Natural killer cell (primary cell): ENCODE measurements around the gene RNF121. TPM values are rescaled to one million over a fixed set of nuclear protein-coding genes. Genes with fewer than 3 reads are reported as not detected.
"Not testable (repeated sequence)": the region's sequence is repeated elsewhere in the genome, so short reads cannot be mapped to it uniquely, and the experiment has no call there.

ENCODE experiments used
- ATAC-seq, 3 donors: fragments of 150-1000 bp in 2 of 3; fragments of 200-7000 bp in 1 of 3; cut with Tn5 transposase; 1 replicate in 1 of 3; 2 replicates in 2 of 3; pipeline ENCODE4 v1.10.0; 2021; ENCODE audit warnings: mild to moderate bottlenecking in 2 of 3, moderate library complexity in 2 of 3
- DNase-seq, 2 donors: peaks; one replicate each; pipeline versions ENCODE4 v3.0.0 to v3.0.0-alpha.2; 2013 to 2021; ENCODE audit warnings: mixed read lengths in 1 of 2
- H3K27ac ChIP-seq: one replicate; pipeline ENCODE4 v1.5.1; 2013; ENCODE audit warnings: mild to moderate bottlenecking, low read length
- H3K27me3 ChIP-seq: one replicate; pipeline ENCODE4 v1.6.1; 2013; ENCODE audit warnings: low read length; ENCODE audit not compliant: control insufficient read depth, insufficient read depth
- H3K36me3 ChIP-seq: one replicate; pipeline ENCODE4 v1.6.1; 2013; ENCODE audit warnings: low read length; ENCODE audit not compliant: control insufficient read depth, insufficient read depth
- H3K4me1 ChIP-seq: one replicate; pipeline ENCODE4 v1.6.1; 2013; ENCODE audit warnings: low read length; ENCODE audit not compliant: control insufficient read depth, insufficient read depth
- H3K4me3 ChIP-seq: one replicate; pipeline ENCODE4 v1.5.1; 2013; ENCODE audit warnings: low read length
- H3K9me3 ChIP-seq: one replicate; pipeline ENCODE4 v1.6.1; 2013; ENCODE audit warnings: low read length; ENCODE audit not compliant: control insufficient read depth, insufficient read depth
- H3K27ac Mint-ChIP-seq, 2 donors: one replicate each; pipeline ENCODE4 v1.8.0; 2022; ENCODE audit warnings: mild to moderate bottlenecking in 2 of 2, mixed read lengths in 2 of 2, moderate library complexity in 1 of 2
- H3K27me3 Mint-ChIP-seq, 2 donors: one replicate each; pipeline ENCODE4 v1.8.0; 2022; ENCODE audit warnings: low read depth in 2 of 2, mixed read lengths in 2 of 2
- H3K36me3 Mint-ChIP-seq: one replicate; pipeline ENCODE4 v1.8.0; 2022; ENCODE audit warnings: mixed read lengths
- H3K4me1 Mint-ChIP-seq, 2 donors: one replicate each; pipeline ENCODE4 v1.8.0; 2022; ENCODE audit warnings: mixed read lengths in 2 of 2
- H3K4me3 Mint-ChIP-seq: one replicate; pipeline ENCODE4 v1.8.0; 2022; ENCODE audit warnings: mild to moderate bottlenecking, moderate library complexity, mixed read lengths
- H3K9me3 Mint-ChIP-seq, 2 donors: one replicate each; pipeline ENCODE4 v1.8.0; 2022; ENCODE audit warnings: mixed read lengths in 2 of 2
- WGBS: methylation state at CpG from one replicate; pipeline ENCODE4 v1.1.7; 2013; ENCODE audit warnings: missing lambda C conversion rate; ENCODE audit not compliant: insufficient coverage; 5-methylcytosine and 5-hydroxymethylcytosine counted together
- intact Hi-C: fragments of 100-400 bp; cut with micrococcal nuclease; formaldehyde crosslinking; loops from one replicate; pipeline ENCODE4 v1.14.2; 2022
- total RNA-seq, 4 donors: library from RNA; stranded (reverse); fragments of 120-200 nt in 1 of 4; gene quantifications; one replicate each; pipeline versions ENCODE4 v1.2.3 to v1.2.4, GENCODE V29; 2013 to 2022
- TF ChIP-seq, protein P1 (sequence below): fragments of 200-600 bp; IDR thresholded peaks from one replicate; pipeline ENCODE4 v1.8.0; 2022; ENCODE audit warnings: antibody characterized with exemption

RNF121 gene
- total RNA-seq, 3 donors from 2014 or later (not counting 1 experiment from before 2014, with no cell fraction given), result 22.7 to 28.2 (median 22.9) TPM

DNA sequence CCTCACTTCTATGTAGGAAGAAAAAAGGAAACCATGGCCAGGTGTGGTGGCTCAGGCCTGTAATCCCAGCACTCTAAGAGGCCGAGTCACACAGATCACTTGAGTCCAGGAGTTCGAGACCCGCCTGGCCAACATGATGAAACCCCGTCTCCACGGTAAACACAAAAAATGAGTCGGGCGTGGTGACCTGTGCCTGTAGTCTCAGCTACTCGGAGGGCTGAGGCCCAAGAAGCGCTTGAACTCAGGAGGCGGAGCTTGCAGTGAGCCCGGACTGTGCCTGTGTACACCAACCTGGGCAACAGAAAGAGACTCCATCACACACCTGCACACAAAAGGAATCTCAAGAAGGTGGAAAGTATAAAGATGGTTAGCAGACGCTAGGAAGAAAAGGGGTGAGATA, 32.9 kb upstream of the RNF121 start:
- Mint-ChIP-seq H3K27ac (no peak overlapping the region), H3K4me1 (no peaks in the 10 kb centered on the region), H3K9me3 (peaks cover 0 to 9% of the 10 kb centered on the region in 2 donors), H3K36me3 (no peaks in the 10 kb centered on the region), H3K4me3 (no peak overlapping the region), H3K27me3 (no peaks in the 10 kb centered on the region)
- Histone ChIP-seq H3K27ac (no peak overlapping the region), H3K9me3 (no peaks in the 10 kb centered on the region), H3K4me3 (no peak overlapping the region), H3K36me3 (no peaks in the 10 kb centered on the region), H3K27me3 (no peaks in the 10 kb centered on the region), H3K4me1 (no peaks in the 10 kb centered on the region)
- intact Hi-C loops, result no loop called here
- ATAC-seq, result no peak
- TF ChIP-seq, protein P1, sequence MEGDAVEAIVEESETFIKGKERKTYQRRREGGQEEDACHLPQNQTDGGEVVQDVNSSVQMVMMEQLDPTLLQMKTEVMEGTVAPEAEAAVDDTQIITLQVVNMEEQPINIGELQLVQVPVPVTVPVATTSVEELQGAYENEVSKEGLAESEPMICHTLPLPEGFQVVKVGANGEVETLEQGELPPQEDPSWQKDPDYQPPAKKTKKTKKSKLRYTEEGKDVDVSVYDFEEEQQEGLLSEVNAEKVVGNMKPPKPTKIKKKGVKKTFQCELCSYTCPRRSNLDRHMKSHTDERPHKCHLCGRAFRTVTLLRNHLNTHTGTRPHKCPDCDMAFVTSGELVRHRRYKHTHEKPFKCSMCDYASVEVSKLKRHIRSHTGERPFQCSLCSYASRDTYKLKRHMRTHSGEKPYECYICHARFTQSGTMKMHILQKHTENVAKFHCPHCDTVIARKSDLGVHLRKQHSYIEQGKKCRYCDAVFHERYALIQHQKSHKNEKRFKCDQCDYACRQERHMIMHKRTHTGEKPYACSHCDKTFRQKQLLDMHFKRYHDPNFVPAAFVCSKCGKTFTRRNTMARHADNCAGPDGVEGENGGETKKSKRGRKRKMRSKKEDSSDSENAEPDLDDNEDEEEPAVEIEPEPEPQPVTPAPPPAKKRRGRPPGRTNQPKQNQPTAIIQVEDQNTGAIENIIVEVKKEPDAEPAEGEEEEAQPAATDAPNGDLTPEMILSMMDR, result no peak
- 97% methylated on average over 11 of the region's 12 CpGs for whole genome bisulfite sequencing
- no peak for DNase-seq

DNA sequence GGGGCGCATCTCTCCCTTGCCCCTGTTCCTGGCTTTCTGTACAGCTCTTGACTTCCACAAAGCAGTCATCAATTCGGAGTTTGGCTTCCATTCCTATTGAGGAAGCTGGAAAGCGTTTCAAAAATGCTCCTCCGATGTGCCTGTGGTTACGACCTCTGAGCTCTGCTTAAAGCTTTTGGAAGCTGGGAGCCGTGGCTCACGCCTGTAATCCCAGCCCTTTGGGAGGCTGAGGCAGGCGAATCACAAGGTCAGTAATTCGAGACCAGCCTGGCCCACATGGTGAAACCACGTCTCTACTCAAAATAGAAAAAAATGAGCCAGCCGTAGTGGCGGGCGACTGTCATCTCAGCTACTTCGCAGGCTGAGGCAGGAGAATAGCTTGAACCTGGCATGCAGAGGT, 27.7 kb upstream of the RNF121 start:
- ATAC-seq, H3K27ac Mint-ChIP-seq, H3K27ac ChIP-seq, H3K27me3 Mint-ChIP-seq, DNase-seq, H3K9me3 Mint-ChIP-seq, H3K4me1 ChIP-seq, H3K36me3 Mint-ChIP-seq, H3K36me3 ChIP-seq, H3K27me3 ChIP-seq, intact Hi-C loops, H3K4me3 Mint-ChIP-seq, H3K9me3 ChIP-seq, H3K4me3 ChIP-seq, H3K4me1 Mint-ChIP-seq: not testable (repeated sequence)
- WGBS, result 96% methylated on average over 14 of the region's 14 CpGs

DNA sequence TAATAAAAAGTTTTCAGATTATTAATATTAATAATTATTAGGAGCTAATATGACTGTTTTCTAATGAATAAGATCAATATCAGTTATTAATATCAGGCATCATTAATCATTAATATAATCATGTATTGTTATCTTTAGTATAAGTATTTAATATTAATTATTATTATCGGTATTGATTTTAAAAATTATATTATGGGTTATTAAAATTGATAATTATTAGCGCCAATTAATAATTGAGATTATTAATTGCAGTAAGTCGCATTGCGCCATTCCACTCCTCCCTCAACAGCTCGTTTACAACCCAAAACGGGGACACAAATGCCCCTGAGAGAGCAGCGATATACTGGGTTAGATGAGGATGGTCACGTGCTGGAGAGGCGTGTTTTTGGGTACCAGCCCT, 20.6 kb upstream of the RNF121 start:
- H3K9me3 ChIP-seq, result no peaks in the 10 kb centered on the region
- Mint-ChIP-seq H3K27me3 (no peaks in the 10 kb centered on the region), H3K27ac (no peak overlapping the region), H3K9me3 (no peaks in the 10 kb centered on the region), H3K4me1 (no peaks in the 10 kb centered on the region), H3K36me3 (peaks cover 7% of the 10 kb centered on the region), H3K4me3 (no peak overlapping the region)
- DNase-seq (no peak), ATAC-seq (no peak)
- 94% methylated on average over 5 of the region's 9 CpGs for WGBS
- H3K4me3 ChIP-seq, result no peak overlapping the region
- intact Hi-C loops, result no loop called here
- H3K4me1 ChIP-seq, result no peaks in the 10 kb centered on the region
- no peak overlapping the region for H3K27ac ChIP-seq
- peaks cover 7% of the 10 kb centered on the region for H3K36me3 ChIP-seq
- TF ChIP-seq, protein P1, result no peak
- H3K27me3 ChIP-seq, result no peaks in the 10 kb centered on the region

DNA sequence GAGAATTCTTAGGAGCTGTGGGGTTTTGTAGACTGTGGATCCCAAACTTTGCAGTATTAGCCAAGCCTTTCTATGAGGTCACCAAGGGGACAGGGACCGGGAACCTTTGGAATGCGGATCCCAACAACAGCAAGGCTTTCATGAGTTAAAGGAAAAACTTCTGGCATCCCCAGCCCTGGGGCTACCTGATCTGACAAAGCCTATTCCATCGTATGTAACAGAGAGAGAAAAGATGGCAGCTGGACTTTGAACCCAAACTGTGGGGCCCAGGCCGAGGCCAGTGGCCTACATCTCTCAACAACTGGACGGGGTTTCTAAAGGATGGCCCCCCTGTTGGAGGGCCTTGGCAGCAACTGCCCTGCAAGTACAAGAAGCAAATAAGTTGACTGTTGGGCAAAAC, 18.1 kb upstream of the RNF121 start:
- ATAC-seq, H3K27me3 Mint-ChIP-seq, H3K27me3 ChIP-seq, H3K27ac Mint-ChIP-seq, H3K4me1 Mint-ChIP-seq, H3K4me3 Mint-ChIP-seq, H3K9me3 ChIP-seq, H3K27ac ChIP-seq, intact Hi-C loops, DNase-seq, H3K9me3 Mint-ChIP-seq, H3K4me3 ChIP-seq, H3K4me1 ChIP-seq: not testable (repeated sequence)
- whole genome bisulfite sequencing, result 98% methylated on average over 5 of the region's 5 CpGs
- peaks cover 18% of the 10 kb centered on the region for H3K36me3 ChIP-seq
- H3K36me3 Mint-ChIP-seq, result peaks cover 21% of the 10 kb centered on the region

DNA sequence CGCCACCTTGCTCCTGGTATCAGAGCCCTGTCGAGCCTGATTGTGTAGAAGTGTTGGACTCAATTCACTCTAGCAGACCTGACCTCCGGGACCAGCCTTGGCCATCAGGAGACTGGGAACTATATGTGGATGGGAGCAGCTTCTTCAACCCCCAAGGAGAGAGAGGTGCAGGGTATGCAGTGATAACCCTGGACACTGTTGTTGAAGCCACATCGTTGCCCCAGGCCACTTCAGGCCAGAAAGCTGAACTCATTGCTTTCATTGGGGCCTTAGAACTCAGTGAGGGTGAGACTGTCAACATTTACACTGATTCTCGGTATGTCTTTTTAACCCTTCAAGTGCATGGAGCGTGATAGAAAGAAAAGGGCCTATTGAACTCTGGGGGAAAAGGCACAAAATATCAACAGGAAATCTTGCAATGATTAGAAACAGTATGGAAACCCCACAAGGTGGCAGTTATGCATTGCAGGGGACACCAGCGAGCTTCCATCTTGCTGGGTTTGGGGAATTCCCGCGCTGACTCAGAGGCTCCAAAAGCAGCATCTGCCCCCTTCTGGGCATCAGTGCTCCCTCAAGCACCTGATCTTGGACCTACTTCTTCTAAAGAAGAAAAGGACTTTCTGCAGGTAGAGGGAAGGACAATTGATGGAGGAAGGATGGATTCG, 17.4 kb upstream of the RNF121 start:
- WGBS, result 89% methylated on average over 10 of the region's 10 CpGs
- not testable (repeated sequence) for H3K27ac Mint-ChIP-seq
- H3K36me3 Mint-ChIP-seq, result peaks cover 22% of the 10 kb centered on the region

GRCh38 chr11:71911986-71912340, 16.9 kb upstream of the RNF121 start:
- H3K9me3 ChIP-seq, H3K27ac ChIP-seq, H3K9me3 Mint-ChIP-seq, H3K4me1 Mint-ChIP-seq, H3K4me3 ChIP-seq, H3K4me1 ChIP-seq, H3K27ac Mint-ChIP-seq, DNase-seq, H3K4me3 Mint-ChIP-seq, H3K27me3 Mint-ChIP-seq, intact Hi-C loops, H3K27me3 ChIP-seq, ATAC-seq: not testable (repeated sequence)
- peaks cover 22% of the 10 kb centered on the region for H3K36me3 Mint-ChIP-seq
- H3K36me3 ChIP-seq, result peaks cover 24% of the 10 kb centered on the region
- whole genome bisulfite sequencing, result 96% methylated on average over 10 of the region's 10 CpGs

More for the DNA sequence above, 17.4 kb upstream of the RNF121 start:
- H3K27me3 Mint-ChIP-seq, DNase-seq, H3K27me3 ChIP-seq, intact Hi-C loops, H3K27ac ChIP-seq, H3K4me1 ChIP-seq, H3K4me3 ChIP-seq, H3K4me1 Mint-ChIP-seq, H3K9me3 Mint-ChIP-seq, H3K4me3 Mint-ChIP-seq, ATAC-seq, H3K9me3 ChIP-seq: not testable (repeated sequence)
- H3K36me3 ChIP-seq, result peaks cover 21% of the 10 kb centered on the region
